SJCRH30 (cell line): Measurements from ENCODE around the gene CCDC9. TPM values are rescaled to one million over a fixed set of nuclear protein-coding genes. Genes with fewer than 3 reads are reported as not detected.
A peak's percentile ranks its signal among the peaks of the same experiment; 100 is the strongest.

Experiments used
- DNase-seq, 2 experiments: peaks; one replicate each; pipeline ENCODE4 v3.0.0-alpha.2; 2015 to 2020
- H3K27ac ChIP-seq: fragments of 250-450 bp; sonication (Bioruptor Pico); 2 replicates; pipeline ENCODE4 v1.5.1; 2020; ENCODE audit warnings: mild to moderate bottlenecking, moderate library complexity
- H3K27me3 ChIP-seq: fragments of 250-450 bp; sonication (Bioruptor Pico); 2 replicates; pipeline ENCODE4 v1.5.1; 2020; ENCODE audit warnings: mild to moderate bottlenecking, moderate library complexity
- H3K36me3 ChIP-seq: fragments of 250-450 bp; sonication (Bioruptor Pico); 2 replicates; pipeline ENCODE4 v1.5.1; 2020; ENCODE audit warnings: mild to moderate bottlenecking, moderate library complexity
- H3K4me1 ChIP-seq: fragments of 250-450 bp; sonication (Bioruptor Pico); 2 replicates; pipeline ENCODE4 v1.5.1; 2020; ENCODE audit warnings: mild to moderate bottlenecking, moderate library complexity
- H3K4me3 ChIP-seq: fragments of 250-450 bp; sonication (Bioruptor Pico); 2 replicates; pipeline ENCODE4 v1.5.1; 2020; ENCODE audit warnings: mild to moderate bottlenecking, moderate library complexity
- H3K9me3 ChIP-seq: fragments of 250-450 bp; sonication (Bioruptor Pico); replicated peaks from 2 replicates; pipeline ENCODE4 v1.5.1; 2020; ENCODE audit warnings: mild to moderate bottlenecking, moderate library complexity
- total RNA-seq: library from RNA; depleted of rRNA; stranded (reverse); fragments of >200 nt; shearing (Covaris generic); gene quantifications from 2 replicates; pipeline ENCODE4 v1.2.3, GENCODE V29; 2014; rRNA removed

The CCDC9 gene
- total RNA-seq = 7.2 and 10.7 TPM in 2 replicates

GRCh38 chr19:47255879-47256692 lies at the start of gene CCDC9:
CCDC9 (plus strand) TSS chr19:47256525; CDS start chr19:47258401, 1,876 bp downstream.
- DNase-seq = peak; percentile 97 to 98
- H3K4me3 ChIP-seq = peak within 1 kb of the TSS; percentile 61
- peaks cover 15% of the 10 kb centered on the region for H3K4me1 ChIP-seq

DNA sequence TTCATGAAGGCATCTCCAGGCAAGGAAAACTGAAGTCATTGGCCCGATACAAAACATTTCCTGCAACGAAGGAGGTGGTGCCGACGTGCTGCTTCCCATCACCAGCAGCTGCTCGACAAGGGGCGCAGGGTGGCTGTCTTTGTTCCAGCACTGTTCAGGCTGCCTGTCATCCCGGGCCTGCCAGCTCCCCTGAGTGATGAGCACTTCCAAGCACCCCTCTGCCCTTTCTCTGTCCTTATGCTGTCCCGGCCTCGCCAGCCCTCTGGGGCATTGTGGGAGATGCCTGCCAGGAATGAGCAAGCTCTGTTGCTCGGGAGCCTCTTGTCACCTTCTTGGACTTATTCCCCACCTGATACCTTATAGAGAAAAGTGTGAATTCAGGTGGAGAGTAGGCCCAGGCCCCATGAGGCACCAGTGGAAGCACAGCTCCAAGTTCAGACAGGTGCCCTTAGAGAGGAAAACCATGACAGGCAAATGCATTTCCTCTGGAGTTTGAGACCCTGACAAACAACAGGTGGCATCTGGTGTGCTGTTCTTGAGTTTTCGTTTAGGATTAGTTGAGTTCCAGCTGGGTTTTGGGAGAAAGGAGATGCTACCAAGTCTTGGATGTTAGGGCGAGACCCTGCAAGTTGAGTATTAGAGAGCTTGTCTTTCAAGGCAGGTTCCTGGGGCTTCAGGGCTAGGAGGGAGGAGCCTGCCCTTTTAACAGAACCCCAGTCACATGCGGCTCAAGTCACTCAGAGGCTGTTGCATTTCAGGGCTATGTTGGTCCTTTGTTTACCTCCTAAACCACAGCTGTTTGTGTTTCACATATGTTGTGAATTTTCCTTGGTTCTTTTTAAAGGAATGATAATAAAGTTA lies 46.8 kb upstream of the CCDC9 start:
- no peak overlapping the region for H3K4me3 ChIP-seq
- DNase-seq = peak in 1 of 2 experiments; percentile 33
- H3K27me3 ChIP-seq = no peaks in the 10 kb centered on the region
- H3K27ac ChIP-seq = no peak overlapping the region
- H3K4me1 ChIP-seq = peaks cover 13% of the 10 kb centered on the region
- H3K36me3 ChIP-seq = peaks cover 60% of the 10 kb centered on the region
- no peaks in the 10 kb centered on the region for H3K9me3 ChIP-seq

More at GRCh38 chr19:47255879-47256692, at the start of gene CCDC9:
- no peaks in the 10 kb centered on the region for H3K27me3 ChIP-seq
- H3K27ac ChIP-seq = peak within 1 kb of the TSS; percentile 69
- H3K36me3 ChIP-seq = peaks cover 5% of the 10 kb centered on the region; the same call in 1 of the 2 replicates
- H3K9me3 ChIP-seq = no peaks in the 10 kb centered on the region

DNA sequence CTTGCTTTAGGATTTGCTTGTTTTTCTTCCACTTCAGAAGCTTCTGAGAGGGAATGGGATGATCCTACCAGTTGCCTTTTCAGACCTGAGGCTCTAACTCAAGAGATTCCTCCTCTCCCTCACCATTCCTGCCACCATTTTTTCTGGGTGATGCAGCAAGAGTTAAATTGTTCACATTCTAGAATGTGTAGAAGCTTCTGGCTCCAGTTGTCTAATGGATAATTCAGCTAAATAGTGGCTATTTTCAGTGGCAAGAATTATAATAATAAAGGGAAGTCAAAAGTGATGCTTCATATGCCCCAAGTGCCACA lies 46.2 kb upstream of the CCDC9 start:
- Histone ChIP-seq H3K27ac (no peak overlapping the region; the same call in 1 of the 2 replicates), H3K36me3 (peaks cover 54% of the 10 kb centered on the region), H3K4me1 (peaks cover 13% of the 10 kb centered on the region), H3K27me3 (no peaks in the 10 kb centered on the region), H3K9me3 (no peaks in the 10 kb centered on the region), H3K4me3 (no peak overlapping the region)
- DNase-seq = no peak

GRCh38 chr19:47210689-47211316 lies 45.5 kb upstream of the CCDC9 start:
- DNase-seq = peak; percentile 59 to 83
- peaks cover 47% of the 10 kb centered on the region for H3K36me3 ChIP-seq

DNA sequence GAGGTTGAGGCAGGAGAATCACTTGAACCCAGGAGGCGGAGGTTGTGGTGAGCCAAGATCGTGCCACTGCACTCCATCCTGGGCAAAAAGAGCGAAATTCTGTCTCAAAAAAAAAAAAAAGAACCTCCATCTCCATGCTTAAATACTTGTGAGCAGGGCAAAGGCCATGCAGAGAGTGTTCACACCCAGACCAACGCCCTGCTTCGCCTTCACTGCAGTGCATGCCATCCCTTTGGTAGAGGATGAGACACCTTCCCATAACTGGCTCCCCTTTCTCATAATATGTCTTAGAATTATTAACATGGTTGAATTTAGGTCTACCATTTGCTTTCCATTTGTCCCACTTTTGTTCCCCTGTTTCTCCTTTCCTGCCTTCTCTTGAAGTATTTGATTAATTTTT lies 40.7 kb upstream of the CCDC9 start:
- Histone ChIP-seq H3K9me3 (no peaks in the 10 kb centered on the region), H3K27me3 (no peaks in the 10 kb centered on the region), H3K27ac (no peak overlapping the region), H3K4me1 (peaks cover 4% of the 10 kb centered on the region), H3K4me3 (no peak overlapping the region), H3K36me3 (peaks cover 10% of the 10 kb centered on the region)
- DNase-seq = no peak

More at GRCh38 chr19:47210689-47211316, 45.5 kb upstream of the CCDC9 start:
- H3K4me3 ChIP-seq = no peak overlapping the region
- peak overlapping the region; percentile 28 for H3K27ac ChIP-seq
- peaks cover 13% of the 10 kb centered on the region for H3K4me1 ChIP-seq
- H3K9me3 ChIP-seq = no peaks in the 10 kb centered on the region
- no peaks in the 10 kb centered on the region for H3K27me3 ChIP-seq

DNA sequence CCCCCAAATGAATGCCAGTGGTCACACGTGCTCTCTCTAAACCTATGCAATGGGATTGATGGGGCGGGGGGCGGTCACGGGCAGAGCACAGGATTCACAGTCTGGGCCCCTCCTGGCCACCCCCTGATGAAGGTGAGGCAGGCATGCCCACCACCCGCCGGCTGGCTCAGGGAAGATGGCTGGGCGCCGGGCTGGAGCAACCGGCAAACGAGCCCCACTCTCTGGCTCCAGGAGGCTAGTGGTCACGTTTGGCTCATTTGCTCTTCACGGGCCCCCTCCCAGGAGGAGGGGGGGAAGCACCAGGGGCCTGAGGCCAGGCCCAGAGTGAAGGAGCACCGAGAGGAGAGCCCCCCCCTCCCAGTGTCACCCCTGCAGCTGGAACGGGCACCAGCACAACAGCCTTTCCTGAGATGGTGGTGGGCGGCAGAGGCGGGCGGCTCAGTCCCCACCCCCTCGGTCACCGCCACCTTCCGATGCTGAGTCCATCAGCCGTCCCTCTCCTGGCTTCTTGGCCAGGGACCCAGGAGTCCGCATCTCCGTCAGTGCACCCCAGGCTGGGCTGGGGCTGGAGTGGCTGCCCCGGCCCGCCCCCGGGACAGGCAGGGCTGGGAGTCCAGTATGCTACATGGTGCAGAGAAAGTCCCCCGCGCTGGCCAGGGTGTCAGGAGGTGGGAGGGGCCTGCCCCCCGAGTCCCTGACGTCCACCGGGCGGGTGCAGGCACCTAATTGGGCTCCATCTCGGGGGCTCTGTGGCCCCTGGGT lies 35.1 kb upstream of the CCDC9 start:
- Histone ChIP-seq H3K27me3 (no peaks in the 10 kb centered on the region), H3K27ac (no peak overlapping the region), H3K4me1 (peaks cover 2% of the 10 kb centered on the region; the same call in 1 of the 2 replicates), H3K4me3 (no peak overlapping the region), H3K9me3 (no peaks in the 10 kb centered on the region), H3K36me3 (no peaks in the 10 kb centered on the region)
- no peak for DNase-seq

DNA sequence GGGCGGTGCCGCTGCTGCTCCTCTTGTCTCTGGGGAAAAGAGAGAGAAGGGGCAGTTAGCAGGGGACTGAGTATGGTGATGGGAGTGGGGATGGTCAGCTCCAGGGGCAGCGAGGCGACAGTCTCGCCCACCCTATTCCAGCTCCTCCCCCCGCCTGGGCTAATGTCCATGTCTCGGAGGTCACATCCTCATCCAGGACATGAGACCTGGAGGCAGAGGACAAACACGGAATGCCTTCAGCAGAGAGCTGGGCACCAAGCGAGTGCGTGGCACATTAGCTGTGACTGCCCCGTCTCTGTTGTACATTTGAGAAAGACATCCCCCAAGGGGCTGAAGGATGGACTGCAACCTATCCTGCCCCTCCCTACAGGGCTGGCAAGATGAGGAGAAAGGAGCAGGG lies 34.4 kb upstream of the CCDC9 start:
- no peak overlapping the region for H3K4me3 ChIP-seq
- DNase-seq = no peak
- peaks cover 4% of the 10 kb centered on the region; the same call in 1 of the 2 replicates for H3K4me1 ChIP-seq
- H3K9me3 ChIP-seq = no peaks in the 10 kb centered on the region
- H3K36me3 ChIP-seq = no peaks in the 10 kb centered on the region
- H3K27me3 ChIP-seq = no peaks in the 10 kb centered on the region
- H3K27ac ChIP-seq = no peak overlapping the region

- peak; percentile 85 to 92 for DNase-seq
- H3K27me3 ChIP-seq = peaks cover 8% of the 10 kb centered on the region; the same call in 1 of the 2 replicates
- H3K4me3 ChIP-seq = peak overlapping the region; percentile 60
- H3K27ac ChIP-seq = peak overlapping the region; percentile 82
- peaks cover 14% of the 10 kb centered on the region; the same call in 1 of the 2 replicates for H3K4me1 ChIP-seq
- H3K9me3 ChIP-seq = no peaks in the 10 kb centered on the region
- no peaks in the 10 kb centered on the region for H3K36me3 ChIP-seq
Measured at GRCh38 chr19:47225746-47226425, 30.4 kb upstream of the CCDC9 start.

DNA sequence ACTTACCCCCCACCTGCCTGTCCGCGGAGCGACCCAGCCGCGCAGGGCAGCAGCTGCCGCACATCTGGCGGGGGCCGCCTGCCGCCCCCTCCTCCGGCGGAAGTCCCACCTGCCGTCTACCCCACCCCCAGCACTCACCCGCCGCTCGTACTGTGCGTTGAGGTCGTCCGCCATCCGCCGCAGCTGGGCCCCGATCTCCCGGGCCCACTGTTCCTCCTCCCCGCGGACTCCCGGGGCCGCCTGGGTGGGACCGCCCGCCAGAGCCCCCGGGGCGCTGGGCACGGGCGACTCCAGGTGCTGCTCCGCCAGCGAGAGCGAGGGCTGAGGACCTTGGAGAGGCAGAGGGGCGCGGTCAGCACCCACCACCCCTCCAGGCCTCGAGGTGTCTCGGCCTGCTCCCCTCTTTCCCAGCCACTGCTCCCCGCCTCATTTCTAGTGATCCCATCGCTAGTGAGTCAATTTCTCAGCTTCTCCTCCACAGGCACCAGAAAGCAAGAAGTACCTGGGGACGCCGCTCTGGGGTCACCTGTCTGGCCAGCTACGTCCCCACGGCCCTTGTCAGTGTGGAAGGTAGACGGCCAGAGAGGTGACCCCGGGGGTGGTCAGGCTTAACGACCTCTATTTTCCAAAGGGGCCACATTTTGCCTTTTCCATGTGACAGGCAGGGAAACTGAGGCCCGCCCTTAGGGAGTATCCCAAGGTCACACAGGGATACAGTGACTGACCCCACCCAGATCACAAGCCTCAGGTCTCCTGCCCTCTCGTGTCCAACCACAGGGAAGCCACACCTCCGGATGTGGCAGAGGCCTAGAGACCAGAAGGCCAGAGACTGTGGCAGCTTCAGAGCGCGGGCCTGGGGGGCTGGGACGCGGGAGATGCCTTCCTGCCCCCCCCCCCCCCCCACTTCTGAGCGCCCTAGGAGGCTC lies 29.6 kb upstream of the CCDC9 start:
- Histone ChIP-seq H3K4me3 (peak overlapping the region; percentile 60), H3K9me3 (no peaks in the 10 kb centered on the region), H3K27ac (peak overlapping the region; percentile 82), H3K4me1 (peaks cover 16% of the 10 kb centered on the region; the same call in 1 of the 2 replicates), H3K36me3 (no peaks in the 10 kb centered on the region), H3K27me3 (peaks cover 8% of the 10 kb centered on the region; the same call in 1 of the 2 replicates)
- DNase-seq = peak; percentile 82 to 83

- Histone ChIP-seq H3K4me1 (peaks cover 25% of the 10 kb centered on the region; the same call in 1 of the 2 replicates), H3K27me3 (peaks cover 8% of the 10 kb centered on the region; the same call in 1 of the 2 replicates), H3K27ac (peak overlapping the region; percentile 82), H3K36me3 (no peaks in the 10 kb centered on the region), H3K9me3 (no peaks in the 10 kb centered on the region), H3K4me3 (peak overlapping the region; percentile 60)
- DNase-seq = peak; percentile 92 to 95
Measured at GRCh38 chr19:47227352-47228167, 28.8 kb upstream of the CCDC9 start.

DNA sequence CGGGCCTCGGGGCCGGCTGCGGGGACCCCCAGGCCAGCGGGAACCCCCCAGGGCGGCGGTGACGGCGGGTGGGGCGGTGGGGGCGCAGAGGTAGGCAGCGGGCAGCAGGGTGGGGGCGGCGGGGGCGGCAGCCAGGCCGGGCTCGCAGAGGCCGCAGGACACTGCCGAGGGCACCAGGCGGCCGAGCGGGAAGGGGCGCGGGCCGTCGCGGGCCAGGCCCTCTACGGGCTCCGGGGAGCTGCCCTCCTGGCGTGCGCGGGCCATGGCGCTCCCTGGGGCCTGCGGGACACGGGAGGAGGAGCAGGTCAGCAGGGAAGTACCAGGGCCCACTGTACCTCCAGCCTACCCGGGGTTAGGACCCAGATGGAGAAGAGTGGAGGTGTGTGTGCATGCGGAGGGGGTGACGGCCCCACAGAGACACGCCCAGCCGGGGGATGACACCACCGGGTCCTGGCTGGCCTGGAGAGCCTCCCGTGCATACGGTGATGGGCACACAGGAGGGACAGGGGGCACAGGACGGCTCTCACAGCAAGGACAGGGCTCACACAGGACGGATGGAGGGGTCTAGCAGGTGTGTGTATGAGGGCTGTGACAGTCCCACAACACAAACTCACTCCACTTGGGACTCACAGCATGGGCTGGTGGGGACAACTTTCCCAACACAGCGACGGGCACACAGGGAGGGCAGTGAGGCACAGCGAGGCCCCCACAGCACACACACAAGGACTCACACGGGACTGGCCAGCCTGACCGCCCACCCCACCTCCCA lies 28.0 kb upstream of the CCDC9 start:
- Histone ChIP-seq H3K36me3 (no peaks in the 10 kb centered on the region), H3K27me3 (peaks cover 8% of the 10 kb centered on the region; the same call in 1 of the 2 replicates), H3K9me3 (no peaks in the 10 kb centered on the region), H3K4me1 (peaks cover 28% of the 10 kb centered on the region; the same call in 1 of the 2 replicates), H3K27ac (no peak overlapping the region), H3K4me3 (peak overlapping the region; percentile 60)
- DNase-seq = peak; percentile 40 to 47
